SJSA1 (cell line): Measurements from ENCODE around the gene MARCHF2. TPM values are rescaled to one million over a fixed set of nuclear protein-coding genes. Genes with fewer than 3 reads are reported as not detected.

ENCODE experiments used
- total RNA-seq: library from RNA; depleted of rRNA; stranded (reverse); fragments of >200 nt; shearing (Covaris generic); gene quantifications from 2 replicates; pipeline ENCODE4 v1.2.3, GENCODE V29; 2014; rRNA removed

The MARCHF2 gene
- total RNA-seq, 1 experiment from 2014 or later = 37.9 TPM

Other genes starting within 250 kb of the MARCHF2 start
- not detected in 2 replicates for gene CERS4, start 203.9 kb upstream of the MARCHF2 start, total RNA-seq
- 113 and 154 TPM in 2 replicates for gene CD320, start 104.9 kb upstream of the MARCHF2 start, total RNA-seq
- 33.5 and 58.1 TPM in 2 replicates for gene NDUFA7, start 91.9 kb upstream of the MARCHF2 start, total RNA-seq
- gene RPS28, start 91.8 kb upstream of the MARCHF2 start, total RNA-seq = 164 and 220 TPM in 2 replicates
- gene KANK3, start 70.0 kb upstream of the MARCHF2 start, total RNA-seq = not detected in 2 replicates
- gene ANGPTL4, start 49.1 kb upstream of the MARCHF2 start, total RNA-seq = 1.5 and 3.4 TPM in 2 replicates
- gene RAB11B, start 22.9 kb upstream of the MARCHF2 start, total RNA-seq = 5.6 and 9.1 TPM in 2 replicates
- 125 and 127 TPM in 2 replicates for gene HNRNPM, start 31.7 kb downstream of the MARCHF2 start, total RNA-seq
- not detected in 2 replicates for gene PRAM1, start 89.3 kb downstream of the MARCHF2 start, total RNA-seq
- gene ZNF414, start 100.9 kb downstream of the MARCHF2 start, total RNA-seq = 0.25 and 5.4 TPM in 2 replicates
- 0.37 and 0.94 TPM in 2 replicates for gene MYO1F, start 164.1 kb downstream of the MARCHF2 start, total RNA-seq
- 6.0 and 6.3 TPM in 2 replicates for gene ADAMTS10, start 197.4 kb downstream of the MARCHF2 start, total RNA-seq
- not detected in 2 replicates for gene NFILZ, start 217.3 kb downstream of the MARCHF2 start, total RNA-seq